ENCODE results near the gene AKNAD1.

- TF ChIP-seq CTCF (IDR thresholded peaks at IDR 0.05) (no peak), POLR2A (IDR thresholded peaks at IDR 0.05) (no peak)
Observed at GRCh38 chr1:108854221-108855019, 2.5 kb downstream of the AKNAD1 start.

All from uterus (tissue), 2 donors.